ENCODE data around the gene CDCA4. TPM values are rescaled to one million over a fixed set of nuclear protein-coding genes. Genes with fewer than 3 reads are reported as not detected.
"Not testable (repeated sequence)": the region's sequence is repeated elsewhere in the genome, so short reads cannot be mapped to it uniquely, and the experiment has no call there.

Gene CDCA4
- total RNA-seq, 1 donor from 2014 or later: 2.0 TPM

GRCh38 chr14:105030836-105031396 is 10.0 kb upstream of the CDCA4 start:
- TF ChIP-seq CTCF (IDR thresholded peaks at IDR 0.05; ENCODE audit: borderline replicate concordance): no peak
- Histone ChIP-seq H3K9me3 (replicated peaks) (no peaks in the 10 kb centered on the region), H3K36me3 (no peaks in the 10 kb centered on the region), H3K27ac (replicated peaks) (no peak overlapping the region), H3K27me3 (ENCODE audit: low read depth) (peaks cover 36% of the 10 kb centered on the region), H3K4me1 (no peaks in the 10 kb centered on the region), H3K4me3 (no peak overlapping the region)
- intact Hi-C loops (cut with micrococcal nuclease): loop anchor here (10.0 kb wide), 1 partner anchor 56 kb away; the partner anchor contains the start of gene AHNAK2
- DNase-seq: no peak

GRCh38 chr14:105030194-105030593 is 9.3 kb upstream of the CDCA4 start:
- Histone ChIP-seq H3K27me3 (ENCODE audit: low read depth) (peaks cover 29% of the 10 kb centered on the region), H3K27ac (replicated peaks) (no peak overlapping the region), H3K36me3 (no peaks in the 10 kb centered on the region), H3K4me1 (no peaks in the 10 kb centered on the region), H3K9me3 (replicated peaks) (no peaks in the 10 kb centered on the region), H3K4me3 (no peak overlapping the region)
- DNase-seq: no peak
- intact Hi-C loops (cut with micrococcal nuclease): loop anchor here (10.0 kb wide), 1 partner anchor 55 kb away; the partner anchor contains the start of gene AHNAK2
- TF ChIP-seq CTCF (IDR thresholded peaks at IDR 0.05; ENCODE audit: borderline replicate concordance): no peak

- no peak for TF ChIP-seq CTCF (IDR thresholded peaks at IDR 0.05; ENCODE audit: borderline replicate concordance)
- no peak for DNase-seq
- intact Hi-C loops (cut with micrococcal nuclease): no loop called here
- H3K27me3 ChIP-seq (ENCODE audit: low read depth): peaks cover 21% of the 10 kb centered on the region
- H3K9me3 ChIP-seq (replicated peaks): no peaks in the 10 kb centered on the region
- no peaks in the 10 kb centered on the region for H3K36me3 ChIP-seq
- H3K4me3 ChIP-seq: no peak overlapping the region
- no peaks in the 10 kb centered on the region for H3K4me1 ChIP-seq
- no peak overlapping the region for H3K27ac ChIP-seq (replicated peaks)
Observed at GRCh38 chr14:105029402-105029801, 8.5 kb upstream of the CDCA4 start.

GRCh38 chr14:105028251-105028927 is 7.5 kb upstream of the CDCA4 start:
- Histone ChIP-seq H3K9me3 (replicated peaks) (no peaks in the 10 kb centered on the region), H3K36me3 (no peaks in the 10 kb centered on the region), H3K4me1 (no peaks in the 10 kb centered on the region), H3K27me3 (ENCODE audit: low read depth) (peaks cover 11% of the 10 kb centered on the region), H3K27ac (replicated peaks) (no peak overlapping the region), H3K4me3 (no peak overlapping the region)
- intact Hi-C loops (cut with micrococcal nuclease): no loop called here
- TF ChIP-seq CTCF (IDR thresholded peaks at IDR 0.05; ENCODE audit: borderline replicate concordance): no peak
- no peak for DNase-seq

- H3K27me3 ChIP-seq (ENCODE audit: low read depth); H3K9me3 ChIP-seq (replicated peaks); DNase-seq; H3K27ac ChIP-seq (replicated peaks); H3K4me3 ChIP-seq; H3K36me3 ChIP-seq; intact Hi-C loops (cut with micrococcal nuclease); H3K4me1 ChIP-seq: not testable (repeated sequence)
Observed at GRCh38 chr14:105027718-105028117, 6.8 kb upstream of the CDCA4 start.
